Neuronal stem cell (in vitro differentiated cells): ENCODE measurements around the gene CAMK1G.

Experiments
- DNase-seq: peaks from one replicate; pipeline ENCODE4 v3.0.0-alpha.2; 2013; ENCODE audit warnings: low spot score
- H2AFZ ChIP-seq: one replicate; pipeline ENCODE4 v1.6.1; 2013; ENCODE audit warnings: mild to moderate bottlenecking, low read length, inconsistent platforms
- H2AK5ac ChIP-seq: 2 replicates; pipeline ENCODE4 v1.6.1; 2013; ENCODE audit warnings: low read depth, mild to moderate bottlenecking, inconsistent platforms, low read length, moderate library complexity, mixed read lengths
- H2BK120ac ChIP-seq: 2 replicates; pipeline ENCODE4 v1.6.1; 2013; ENCODE audit warnings: low read depth, mild to moderate bottlenecking, inconsistent platforms, low read length, moderate library complexity, mixed read lengths
- H2BK12ac ChIP-seq: one replicate; pipeline ENCODE4 v1.6.1; 2013; ENCODE audit warnings: low read length, inconsistent platforms
- H2BK15ac ChIP-seq: 2 replicates; pipeline ENCODE4 v1.6.1; 2013; ENCODE audit warnings: mild to moderate bottlenecking, low read length, inconsistent platforms, mixed read lengths
- H2BK5ac ChIP-seq: one replicate; pipeline ENCODE4 v1.6.1; 2013; ENCODE audit warnings: inconsistent platforms, mild to moderate bottlenecking, low read length, moderate library complexity
- H3K14ac ChIP-seq: one replicate; pipeline ENCODE4 v1.6.1; 2013; ENCODE audit warnings: low read length, inconsistent platforms
- H3K18ac ChIP-seq: 2 replicates; pipeline ENCODE4 v1.6.1; 2013; ENCODE audit warnings: low read length, inconsistent platforms
- H3K23ac ChIP-seq: 2 replicates; pipeline ENCODE4 v1.6.1; 2013; ENCODE audit warnings: low read depth, mild to moderate bottlenecking, mixed read lengths, low read length, inconsistent platforms; ENCODE audit not compliant: poor library complexity
- H3K27ac ChIP-seq: replicated peaks from 3 replicates; pipeline ENCODE4 v1.5.1; 2013; ENCODE audit warnings: low read length, inconsistent platforms
- H3K27me3 ChIP-seq, 3 experiments: 2 replicates each; pipeline ENCODE4 v1.6.1; 2013; ENCODE audit warnings: low read length in 3 of 3, mild to moderate bottlenecking in 2 of 3, inconsistent platforms in 1 of 3, low read depth in 1 of 3, mixed read lengths in 1 of 3, moderate library complexity in 1 of 3; ENCODE audit not compliant: control insufficient read depth in 3 of 3, insufficient read depth in 3 of 3
- H3K36me3 ChIP-seq, 2 donors: replicated peaks in 1 of 2; 2 replicates each; pipeline ENCODE4 v1.6.1; 2013; ENCODE audit warnings: low read length in 2 of 2; ENCODE audit not compliant: control insufficient read depth in 2 of 2, insufficient read depth in 2 of 2
- H3K4ac ChIP-seq: 2 replicates; pipeline ENCODE4 v1.6.1; 2013; ENCODE audit warnings: inconsistent platforms, mild to moderate bottlenecking, low read length, moderate library complexity
- H3K4me1 ChIP-seq, 2 donors: 1 replicate in 1 of 2; 2 replicates in 1 of 2; pipeline ENCODE4 v1.6.1; 2013; ENCODE audit warnings: low read length in 2 of 2, low read depth in 1 of 2; ENCODE audit not compliant: control insufficient read depth in 2 of 2, insufficient read depth in 1 of 2
- H3K4me2 ChIP-seq: one replicate; pipeline ENCODE4 v1.6.1; 2013; ENCODE audit warnings: mild to moderate bottlenecking, low read length, inconsistent platforms; ENCODE audit not compliant: insufficient read depth, poor library complexity, severe bottlenecking
- H3K4me3 ChIP-seq, 2 donors: 2 replicates each; pipeline ENCODE4 v1.5.1; 2013; ENCODE audit warnings: low read length in 2 of 2, mild to moderate bottlenecking in 2 of 2, inconsistent platforms in 1 of 2, moderate library complexity in 1 of 2
- H3K79me1 ChIP-seq: one replicate; pipeline ENCODE4 v1.6.1; 2013; ENCODE audit warnings: low read depth, mild to moderate bottlenecking, inconsistent platforms, low read length, moderate library complexity
- H3K9ac ChIP-seq: one replicate; pipeline ENCODE4 v1.6.1; 2013; ENCODE audit warnings: mild to moderate bottlenecking, low read depth, low read length, inconsistent platforms; ENCODE audit not compliant: poor library complexity
- H3K9me3 ChIP-seq, 2 donors: replicated peaks in 1 of 2; 2 replicates each; pipeline versions ENCODE3 to v1.6.1; 2013; ENCODE audit warnings: low read length in 2 of 2, mild to moderate bottlenecking in 2 of 2, inconsistent platforms in 1 of 2, low read depth in 1 of 2, mixed read lengths in 1 of 2, moderate library complexity in 1 of 2; ENCODE audit not compliant: control insufficient read depth in 2 of 2, insufficient read depth in 1 of 2
- H4K8ac ChIP-seq: one replicate; pipeline ENCODE4 v1.6.1; 2013; ENCODE audit warnings: low read depth, mild to moderate bottlenecking, inconsistent platforms, low read length, moderate library complexity
- H4K91ac ChIP-seq: one replicate; pipeline ENCODE4 v1.6.1; 2013; ENCODE audit warnings: low read length, low read depth, mild to moderate bottlenecking, inconsistent platforms; ENCODE audit not compliant: poor library complexity
- WGBS, 2 donors: extraction: QIAGEN DNeasy Blood & Tissue Kit; methylation state at CpG; one replicate each; pipeline ENCODE4 v1.1.7; 2013; ENCODE audit warnings: missing lambda C conversion rate in 2 of 2, mixed read lengths in 1 of 2; ENCODE audit not compliant: insufficient read length in 2 of 2, insufficient replicate concordance in 1 of 2; ENCODE audit errors: extremely low coverage in 2 of 2; 5-methylcytosine and 5-hydroxymethylcytosine counted together

Gene CAMK1G

GRCh38 chr1:209617755-209618154, 34.2 kb downstream of the CAMK1G start:
- no peak overlapping the region for H2BK5ac ChIP-seq
- peaks cover 0 to 3% of the 10 kb centered on the region in 2 donors for H3K4me1 ChIP-seq
- H4K91ac ChIP-seq: no peak overlapping the region
- H3K27ac ChIP-seq: no peak overlapping the region
- no peak overlapping the region for H3K4ac ChIP-seq
- no peak overlapping the region for H2BK120ac ChIP-seq
- H3K9me3 ChIP-seq: no peaks in the 10 kb centered on the region
- H3K23ac ChIP-seq: no peak overlapping the region
- no peaks in the 10 kb centered on the region for H3K27me3 ChIP-seq
- no peak overlapping the region for H3K4me2 ChIP-seq
- H3K14ac ChIP-seq: no peak overlapping the region
- no peak for DNase-seq
- no peak overlapping the region for H3K4me3 ChIP-seq
- no peak overlapping the region for H2BK12ac ChIP-seq
- no peak overlapping the region for H2AFZ ChIP-seq
- H2BK15ac ChIP-seq: no peak overlapping the region
- H3K79me1 ChIP-seq: no peaks in the 10 kb centered on the region
- no peak overlapping the region for H3K9ac ChIP-seq
- no peak overlapping the region for H3K18ac ChIP-seq
- peaks cover 0 to 3% of the 10 kb centered on the region in 2 donors for H3K36me3 ChIP-seq
- no CpG with 5 or more reads among the region's 6 CpGs for WGBS, 2 donors
- H4K8ac ChIP-seq: no peak overlapping the region
- no peak overlapping the region for H2AK5ac ChIP-seq

GRCh38 chr1:209618291-209618690, 34.8 kb downstream of the CAMK1G start:
- no peak overlapping the region for H2AK5ac ChIP-seq
- no peak overlapping the region for H2AFZ ChIP-seq
- H2BK15ac ChIP-seq: no peak overlapping the region
- no peaks in the 10 kb centered on the region for H3K27me3 ChIP-seq
- no peaks in the 10 kb centered on the region for H3K9me3 ChIP-seq
- H2BK12ac ChIP-seq: no peak overlapping the region
- no peak overlapping the region for H4K91ac ChIP-seq
- H2BK120ac ChIP-seq: peak overlapping the region; percentile 51
- no peak for DNase-seq
- no peak overlapping the region for H3K4ac ChIP-seq
- no peak overlapping the region for H3K4me3 ChIP-seq
- no peak overlapping the region for H3K4me2 ChIP-seq
- no peak overlapping the region for H3K23ac ChIP-seq
- H4K8ac ChIP-seq: no peak overlapping the region
- no peak overlapping the region for H3K14ac ChIP-seq
- H3K4me1 ChIP-seq: peaks cover 0 to 4% of the 10 kb centered on the region in 2 donors
- H3K36me3 ChIP-seq: peaks cover 0 to 2% of the 10 kb centered on the region in 2 donors
- H3K18ac ChIP-seq: no peak overlapping the region
- no peak overlapping the region for H2BK5ac ChIP-seq
- WGBS, 2 donors: no CpG with 5 or more reads among the region's 11 CpGs
- H3K27ac ChIP-seq: no peak overlapping the region
- no peaks in the 10 kb centered on the region for H3K79me1 ChIP-seq
- no peak overlapping the region for H3K9ac ChIP-seq

DNA sequence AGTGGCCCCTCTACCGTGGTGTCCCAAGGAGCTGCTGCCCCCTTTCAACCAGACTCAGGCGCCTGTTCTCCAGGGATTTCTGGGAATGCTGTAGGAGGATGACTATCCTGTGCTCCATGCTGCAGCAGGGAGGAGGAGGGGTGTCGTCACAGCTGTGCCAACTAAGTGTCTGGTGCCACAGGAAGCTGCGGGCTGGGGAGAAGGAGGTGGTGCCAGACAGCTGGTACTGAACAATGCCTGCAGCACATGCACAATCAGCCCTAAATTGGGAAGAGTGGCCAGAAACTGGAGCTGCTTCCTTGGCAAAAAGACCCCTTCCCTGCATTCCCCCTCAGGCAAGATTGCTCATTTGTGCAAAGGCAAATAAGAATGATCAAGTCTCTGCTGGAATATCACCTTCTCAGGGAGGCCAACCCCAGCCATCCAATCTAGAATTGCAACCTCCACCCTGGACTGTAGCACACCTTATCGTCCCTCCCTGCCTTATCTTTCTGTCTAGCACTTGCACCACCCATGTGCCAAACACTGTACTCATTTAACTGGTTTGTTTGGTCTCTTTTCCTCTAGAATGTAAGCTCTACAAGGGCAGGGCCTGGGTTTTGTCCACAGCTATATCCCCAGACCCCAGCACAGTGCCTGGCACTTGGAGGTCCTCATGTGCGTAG, 35.4 kb downstream of the CAMK1G start:
- Histone ChIP-seq H3K79me1 (no peaks in the 10 kb centered on the region), H2BK15ac (no peak overlapping the region), H2BK120ac (peak overlapping the region; percentile 51), H3K36me3 (no peaks in the 10 kb centered on the region), H2AFZ (no peak overlapping the region), H3K4me2 (no peak overlapping the region), H3K27me3 (no peaks in the 10 kb centered on the region), H3K18ac (no peak overlapping the region), H3K4me3 (no peak overlapping the region), H3K9ac (no peak overlapping the region), H3K4me1 (peaks cover 0 to 5% of the 10 kb centered on the region in 2 donors), H3K27ac (no peak overlapping the region), H4K8ac (no peak overlapping the region), H3K14ac (peak overlapping the region; percentile 42), H2AK5ac (no peak overlapping the region), H4K91ac (no peak overlapping the region), H3K4ac (no peak overlapping the region), H2BK5ac (no peak overlapping the region), H3K23ac (no peak overlapping the region), H2BK12ac (no peak overlapping the region), H3K9me3 (no peaks in the 10 kb centered on the region)
- no peak for DNase-seq
- WGBS, 2 donors: no CpG with 5 or more reads among the region's 6 CpGs

DNA sequence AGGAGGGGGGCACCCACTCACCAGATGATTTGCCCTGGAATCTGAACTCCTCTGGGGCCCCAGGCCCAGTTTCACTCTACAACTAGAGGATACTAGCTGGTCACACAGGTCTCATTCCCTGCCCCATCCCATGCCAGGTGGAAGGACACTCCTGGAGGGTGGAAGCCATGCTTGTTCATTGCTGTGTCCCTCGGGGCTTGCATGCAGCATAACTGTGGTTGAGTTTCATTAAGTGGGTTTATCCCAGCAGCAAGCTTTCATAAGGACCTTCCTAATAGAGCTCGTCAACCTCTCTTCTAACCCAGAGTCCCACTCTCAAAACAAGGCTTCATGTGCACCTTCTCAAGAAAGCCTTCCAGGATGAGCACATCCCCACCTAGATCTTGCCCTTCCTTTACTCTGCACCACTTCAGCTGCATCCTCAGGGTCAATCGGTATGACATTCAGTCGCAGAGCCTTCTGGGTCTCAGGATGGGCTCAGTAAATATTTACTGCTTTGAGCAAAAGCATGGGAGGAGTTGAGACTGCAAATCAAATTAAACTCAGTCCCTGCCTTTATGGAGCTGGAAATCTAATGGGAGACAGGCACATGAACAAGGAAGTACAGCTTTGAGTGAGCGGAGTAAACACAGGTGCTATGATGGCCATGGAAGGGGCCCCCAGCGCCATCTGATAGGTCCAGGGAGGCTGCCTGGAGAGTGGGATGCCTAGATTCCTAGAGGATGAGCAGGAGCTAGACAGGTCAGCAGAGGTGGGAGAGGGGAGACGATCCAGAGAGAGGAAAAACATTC, 36.4 kb downstream of the CAMK1G start:
- H4K8ac ChIP-seq: no peak overlapping the region
- H2BK12ac ChIP-seq: no peak overlapping the region
- H3K79me1 ChIP-seq: no peaks in the 10 kb centered on the region
- H2BK5ac ChIP-seq: no peak overlapping the region
- H3K23ac ChIP-seq: no peak overlapping the region
- no peak overlapping the region for H2AFZ ChIP-seq
- H3K14ac ChIP-seq: no peak overlapping the region
- no CpG with 5 or more reads among the region's 7 CpGs for WGBS, 2 donors
- no peaks in the 10 kb centered on the region for H3K36me3 ChIP-seq
- H3K4me1 ChIP-seq: peaks cover 0 to 5% of the 10 kb centered on the region in 2 donors
- no peak overlapping the region for H2BK15ac ChIP-seq
- H3K9ac ChIP-seq: no peak overlapping the region
- H2AK5ac ChIP-seq: no peak overlapping the region
- H3K27me3 ChIP-seq: no peaks in the 10 kb centered on the region
- H3K4me2 ChIP-seq: no peak overlapping the region
- no peak overlapping the region for H2BK120ac ChIP-seq
- H3K18ac ChIP-seq: no peak overlapping the region
- H3K27ac ChIP-seq: no peak overlapping the region
- no peak overlapping the region for H3K4me3 ChIP-seq
- H3K4ac ChIP-seq: no peak overlapping the region
- H3K9me3 ChIP-seq: no peaks in the 10 kb centered on the region
- DNase-seq: no peak
- H4K91ac ChIP-seq: no peak overlapping the region
